H7 (cell line): ENCODE results near the gene ANKS1A. TPM values are rescaled to one million over a fixed set of nuclear protein-coding genes. Genes with fewer than 3 reads are reported as not detected.
A peak's percentile ranks its signal among the peaks of the same experiment; 100 is the strongest.
"Not testable (repeated sequence)": the region's sequence is repeated elsewhere in the genome, so short reads cannot be mapped to it uniquely, and the experiment has no call there.

Source experiments
- DNase-seq: peaks from one replicate; pipeline ENCODE4 v3.0.0; 2012
- H3K27me3 ChIP-seq: 2 replicates; pipeline ENCODE4 v1.6.0; 2011; ENCODE audit warnings: mild to moderate bottlenecking, low read length; ENCODE audit not compliant: control insufficient read depth, insufficient read depth
- H3K36me3 ChIP-seq: replicated peaks from 2 replicates; pipeline ENCODE4 v1.5.1; 2011; ENCODE audit warnings: low read length; ENCODE audit not compliant: control insufficient read depth, insufficient read depth
- H3K4me3 ChIP-seq: 2 replicates; pipeline ENCODE4 v1.5.1; 2011; ENCODE audit warnings: low read depth, mild to moderate bottlenecking, control low read depth, low read length, moderate library complexity; ENCODE audit not compliant: insufficient read depth
- total RNA-seq: library from RNA; depleted of rRNA; stranded (reverse); fragments of >200 nt; shearing (Covaris generic); gene quantifications from 2 replicates; pipeline ENCODE4 v1.2.3, GENCODE V29; 2014; rRNA removed

ANKS1A gene
- total RNA-seq, 1 experiment from 2014 or later = 22.4 TPM

GRCh38 chr6:35128042-35128441, 239.0 kb downstream of the ANKS1A start:
- no peaks in the 10 kb centered on the region for H3K27me3 ChIP-seq
- H3K4me3 ChIP-seq = no peak overlapping the region
- H3K36me3 ChIP-seq = no peaks in the 10 kb centered on the region
- no peak for DNase-seq

DNA sequence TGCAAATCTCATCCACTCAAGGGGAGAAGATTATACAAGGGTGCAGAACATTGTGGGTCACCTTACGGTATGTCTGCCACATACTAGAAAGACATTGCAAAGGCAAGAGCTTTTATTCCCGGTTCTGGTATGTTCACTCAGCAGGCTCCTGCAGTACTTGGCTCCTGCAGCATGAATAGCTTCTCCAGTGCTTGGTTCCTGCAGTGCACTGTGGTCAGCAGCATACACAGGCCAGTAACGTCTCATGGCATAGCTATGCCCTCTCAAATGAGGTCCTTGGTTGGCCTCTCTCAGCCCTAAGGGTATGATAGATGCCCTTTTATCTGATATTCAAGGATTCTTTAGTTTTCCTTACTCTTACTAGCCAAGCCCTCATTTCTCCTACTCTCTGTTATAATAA, 239.4 kb downstream of the ANKS1A start:
- DNase-seq = no peak
- no peaks in the 10 kb centered on the region for H3K36me3 ChIP-seq
- no peaks in the 10 kb centered on the region for H3K27me3 ChIP-seq
- H3K4me3 ChIP-seq = no peak overlapping the region

- DNase-seq = no peak
- no peak overlapping the region for H3K4me3 ChIP-seq
- no peaks in the 10 kb centered on the region; the same call in 1 of the 2 replicates for H3K27me3 ChIP-seq
- no peaks in the 10 kb centered on the region for H3K36me3 ChIP-seq
These were observed 247.1 kb downstream of the ANKS1A start for GRCh38 chr6:35136185-35136584.

DNA sequence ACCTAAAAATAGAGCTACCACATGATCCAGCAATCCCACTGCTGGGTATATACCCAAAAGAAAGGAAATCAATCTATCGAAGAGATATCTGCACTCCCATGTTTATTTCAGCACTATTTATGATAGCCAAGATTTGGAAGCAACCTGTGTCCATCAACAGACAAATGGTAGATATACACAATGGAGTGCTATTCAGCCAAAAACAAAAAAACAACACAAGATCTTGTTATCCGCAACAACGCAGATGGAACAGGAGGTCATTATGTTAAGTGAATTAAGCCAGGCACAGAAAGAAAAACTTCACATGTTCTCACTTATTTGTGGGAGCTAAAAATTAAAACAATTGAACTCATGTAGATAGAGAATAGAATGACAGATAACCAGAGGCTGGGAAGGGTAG, 249.1 kb downstream of the ANKS1A start:
- not testable (repeated sequence) for H3K4me3 ChIP-seq, H3K27me3 ChIP-seq, H3K36me3 ChIP-seq, DNase-seq

GRCh38 chr6:35139470-35139869, 250.4 kb downstream of the ANKS1A start:
- no peaks in the 10 kb centered on the region for H3K36me3 ChIP-seq
- peaks cover 4% of the 10 kb centered on the region; the same call in 1 of the 2 replicates for H3K27me3 ChIP-seq
- H3K4me3 ChIP-seq = no peak overlapping the region
- DNase-seq = no peak

DNA sequence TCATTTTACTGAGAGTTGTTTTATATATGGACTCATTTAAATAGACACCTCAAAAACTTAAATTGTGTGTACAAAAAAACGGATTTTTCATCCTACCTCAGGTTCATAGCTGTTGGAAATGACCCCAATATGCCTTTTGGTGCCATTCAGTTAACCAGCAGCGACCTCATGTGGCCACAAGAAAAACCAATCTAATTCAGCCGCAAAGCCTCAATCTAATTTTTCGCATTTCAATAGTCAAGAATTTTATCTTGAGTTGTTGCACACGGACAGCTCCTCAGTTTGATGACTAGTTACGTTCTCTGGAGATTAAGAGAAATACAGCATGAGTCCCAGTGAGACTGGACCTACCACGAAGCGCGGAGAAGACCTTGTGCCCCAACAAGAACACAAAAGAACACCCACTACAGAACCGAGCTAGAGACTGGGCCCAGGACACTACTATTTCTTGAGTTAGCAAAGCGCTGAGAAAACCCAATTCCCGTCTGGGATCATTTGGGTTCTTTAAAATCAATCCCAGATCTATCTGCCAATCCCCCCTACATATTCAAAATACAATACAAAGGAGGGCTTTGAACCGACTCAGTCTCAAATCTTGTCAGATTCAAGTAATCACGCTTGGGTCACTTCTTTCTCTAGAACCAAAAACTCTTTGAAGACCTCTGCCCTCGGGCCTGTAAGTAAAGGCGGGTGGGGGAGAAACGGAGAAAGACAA, 251.0 kb downstream of the ANKS1A start:
- Histone ChIP-seq H3K27me3 (peaks cover 4% of the 10 kb centered on the region; the same call in 1 of the 2 replicates), H3K4me3 (no peak overlapping the region), H3K36me3 (no peaks in the 10 kb centered on the region)
- DNase-seq = peak; percentile 70

- DNase-seq = peak; percentile 28
- H3K27me3 ChIP-seq = peaks cover 4% of the 10 kb centered on the region
- H3K36me3 ChIP-seq = no peaks in the 10 kb centered on the region
- no peak overlapping the region for H3K4me3 ChIP-seq
These were observed 251.6 kb downstream of the ANKS1A start for GRCh38 chr6:35140639-35141006.

Other genes starting within 250 kb of the ANKS1A start
- 42.2 and 50.4 TPM in 2 replicates for gene ILRUN, start 192.5 kb upstream of the ANKS1A start, total RNA-seq
- 191 and 232 TPM in 2 replicates for gene SNRPC, start 131.8 kb upstream of the ANKS1A start, total RNA-seq
- gene BLTP3A, start 97.2 kb upstream of the ANKS1A start, total RNA-seq = 11.3 and 12.9 TPM in 2 replicates
- 52.8 and 55.4 TPM in 2 replicates for gene TAF11, start 1.2 kb upstream of the ANKS1A start, total RNA-seq